SK-N-SH (cell line): Measurements from ENCODE around the gene ADGRF5.

Experiments used
- CTCF ChIP-seq: fragments of 200-600 bp; sonication (generic); IDR thresholded peaks from 2 replicates; pipeline ENCODE4 v1.6.1; 2017; ENCODE audit warnings: antibody characterized with exemption, mild to moderate bottlenecking, moderate library complexity
- GATA2 ChIP-seq: sonication (generic); formaldehyde crosslinking; IDR thresholded peaks from 2 replicates; pipeline ENCODE4 v1.5.0; 2020; ENCODE audit warnings: mild to moderate bottlenecking, missing genetic modification reagents
- MXI1 ChIP-seq: IDR thresholded peaks from 2 replicates; pipeline ENCODE4 v1.6.1; 2012; ENCODE audit warnings: mild to moderate bottlenecking, low read depth, low read length, improper control_type of control experiment
- PBX3 ChIP-seq: IDR thresholded peaks from 2 replicates; pipeline ENCODE4; 2012
- POLR2AphosphoS5 ChIP-seq: IDR thresholded peaks from 2 replicates; pipeline ENCODE4 v1.6.1; 2012; ENCODE audit warnings: low read depth, low read length
- TAF1 ChIP-seq: IDR thresholded peaks from 2 replicates; pipeline ENCODE4 v1.6.1; 2012; ENCODE audit warnings: low read depth, mild to moderate bottlenecking, low read length, moderate library complexity, borderline replicate concordance
- USF1 ChIP-seq: IDR thresholded peaks from 2 replicates; pipeline ENCODE4 v1.4.0; 2012; ENCODE audit warnings: low read depth, borderline replicate concordance
- YY1 ChIP-seq: IDR thresholded peaks from 2 replicates; pipeline ENCODE4 v1.4.0; 2012; ENCODE audit warnings: low read depth, mild to moderate bottlenecking

GRCh38 chr6:46879003-46879402 is 42.7 kb downstream of the ADGRF5 start:
- TF ChIP-seq TAF1: no peak
- TF ChIP-seq CTCF: no peak
- TF ChIP-seq YY1: no peak
- no peak for TF ChIP-seq MXI1
- no peak for TF ChIP-seq PBX3
- no peak for TF ChIP-seq USF1
- no peak for TF ChIP-seq POLR2AphosphoS5
- TF ChIP-seq GATA2 (CRISPR knock-in tag): no peak
